A549 treated with RU486 at 1 μM for 4 hours (cell line): ENCODE results near the gene CRYGS. TPM values are rescaled to one million over a fixed set of nuclear protein-coding genes. Genes with fewer than 3 reads are reported as not detected.

Experiments
- total RNA-seq: library from RNA; stranded (reverse); fragments of 200-300 nt; extraction: Qiagen RNA extraction; gene quantifications from 5 replicates; pipeline ENCODE4 v1.2.3, GENCODE V29; 2022; ENCODE audit warnings: low read depth

The CRYGS gene
- total RNA-seq: 0.44 to 1.5 TPM (median 0.61 TPM) in 5 replicates

DNA sequence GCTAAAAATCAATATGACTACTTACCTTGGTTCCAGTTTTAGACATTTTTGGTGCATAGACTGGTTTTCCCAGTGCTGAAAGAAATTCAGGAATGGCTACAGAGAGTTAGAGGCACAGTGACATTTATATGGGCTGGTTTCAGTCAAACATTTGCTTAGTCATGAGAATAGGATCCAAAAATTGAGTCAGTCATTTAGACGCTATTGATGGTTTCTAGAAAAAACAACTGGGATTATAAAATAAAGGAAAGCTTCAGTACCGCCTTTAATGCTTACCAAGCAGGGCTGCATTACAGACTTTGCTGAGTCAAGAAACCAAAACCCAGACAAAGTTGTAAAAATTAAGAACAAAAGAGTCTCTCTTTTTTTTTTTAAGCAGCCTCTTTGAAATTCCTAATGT is at the start of gene CRYGS:
TSS of gene CRYGS (minus strand) at position 100 of the 400 bp plus-strand sequence. CDS start at position 46, 54 bp downstream.

DNA sequence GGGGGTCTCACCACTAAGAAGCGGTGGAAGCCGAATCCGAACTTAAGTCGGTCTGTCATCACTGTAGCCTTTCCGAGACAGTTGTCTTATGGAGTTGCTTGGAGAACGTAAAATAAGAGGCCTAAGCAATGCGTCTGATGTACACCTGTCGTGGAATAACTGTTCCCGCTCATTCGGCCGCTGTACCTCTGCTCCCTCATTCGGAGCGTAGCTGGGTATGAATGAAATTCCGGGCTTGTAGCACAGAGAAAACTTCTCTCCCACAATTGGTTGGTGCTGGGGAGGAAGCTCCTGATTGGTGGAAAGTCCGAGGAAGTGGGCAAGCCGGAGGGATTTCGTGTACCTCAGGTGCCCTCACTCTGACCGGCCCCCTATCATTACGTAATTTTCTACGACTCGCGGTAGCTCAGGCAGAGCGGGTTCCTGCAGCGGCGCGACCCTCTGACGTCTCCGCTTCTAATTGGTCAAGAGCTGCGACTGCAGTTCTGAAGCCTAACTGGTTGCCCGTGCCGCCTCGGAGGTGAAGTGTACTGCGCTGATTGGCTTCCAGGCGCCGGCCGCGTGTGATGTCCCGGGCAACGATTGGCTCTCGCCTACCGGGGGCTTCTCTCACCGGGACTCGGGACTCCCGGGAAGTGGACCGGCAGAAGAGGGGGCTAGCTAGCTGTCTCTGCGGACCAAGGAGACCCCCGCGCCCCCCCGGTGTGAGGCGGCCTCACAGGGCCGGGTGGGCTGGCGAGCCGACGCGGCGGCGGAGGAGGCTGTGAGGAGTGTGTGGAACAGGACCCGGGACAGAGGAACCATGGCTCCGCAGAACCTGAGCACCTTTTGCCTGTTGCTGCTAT is 26.1 kb upstream of the CRYGS start, which contains the start of gene DNAJB11:
TSS of gene DNAJB11 (plus strand) at position 625 of the 845 bp plus-strand sequence. CDS start at position 803, 178 bp downstream.

DNA sequence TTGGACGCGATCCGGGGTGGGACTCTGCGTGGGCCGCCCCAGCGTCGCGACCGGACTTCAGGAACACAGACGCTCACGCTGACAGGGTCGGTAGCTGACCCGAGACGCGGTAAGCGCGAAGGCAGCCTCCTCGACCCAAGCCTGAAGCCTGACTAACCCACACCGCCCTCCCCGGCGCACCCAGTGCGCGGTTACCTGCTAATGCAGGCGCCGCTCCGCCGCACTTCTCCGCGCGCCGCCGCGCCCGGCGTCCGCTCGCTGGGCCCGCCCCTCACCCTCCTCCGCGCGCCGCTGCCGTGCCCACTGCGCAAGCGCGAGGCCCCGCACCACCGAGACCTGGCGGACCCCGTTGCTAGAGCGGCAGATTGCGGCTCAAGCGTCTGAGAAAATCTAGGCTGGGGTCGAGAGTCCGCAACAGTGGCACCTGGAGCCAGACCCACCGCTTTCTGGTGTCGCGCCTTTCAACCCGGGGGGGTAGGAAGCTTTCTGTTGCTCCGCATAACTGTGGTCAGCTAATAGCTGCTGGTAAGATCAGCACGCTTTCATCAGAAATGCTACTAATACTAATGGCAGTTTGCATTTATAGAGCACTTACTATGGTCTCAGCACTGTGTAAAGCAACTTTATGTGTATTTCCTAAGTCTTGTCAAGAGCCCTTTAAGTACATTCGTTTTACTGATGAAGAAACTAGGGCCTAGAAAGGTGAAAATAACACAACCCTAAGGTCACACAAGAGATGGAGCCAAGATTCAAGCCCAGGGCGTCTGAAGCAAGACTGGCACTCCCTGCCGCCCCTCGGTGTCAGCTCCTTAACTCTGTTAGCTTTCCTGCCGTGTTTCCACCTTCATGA is 23.1 kb upstream of the CRYGS start, which contains the start of gene TBCCD1:
TSS of gene TBCCD1 (minus strand) at position 268 of the 850 bp plus-strand sequence. CDS start 3,010 bp downstream, outside the sequence.

Other genes starting within 250 kb of the CRYGS start
- 8.0 to 18.8 TPM (median 11.4 TPM) in 5 replicates for gene DGKG, start 182.1 kb downstream of the CRYGS start, total RNA-seq
- gene TBCCD1, start 23.0 kb upstream of the CRYGS start, total RNA-seq: 5.5 to 6.5 TPM (median 6.3 TPM) in 5 replicates
- gene DNAJB11, start 26.3 kb upstream of the CRYGS start, total RNA-seq: 51.0 to 57.0 TPM (median 54.6 TPM) in 5 replicates
- 0.18 TPM in 1 of 5 replicates, not detected in the others for gene AHSG, start 68.7 kb upstream of the CRYGS start, total RNA-seq
- gene FETUB, start 96.0 kb upstream of the CRYGS start, total RNA-seq: 0.07 to 0.37 TPM (median 0.26 TPM) in 3 of 5 replicates, not detected in the others
- not detected in 5 replicates for gene HRG, start 121.6 kb upstream of the CRYGS start, total RNA-seq
- 0.09 TPM in 1 of 5 replicates, not detected in the others for gene KNG1, start 173.0 kb upstream of the CRYGS start, total RNA-seq
- 102 to 148 TPM (median 131 TPM) in 5 replicates for gene EIF4A2, start 239.2 kb upstream of the CRYGS start, total RNA-seq